ENCODE measurements around the gene OR10A5.

Gene OR10A5

DNA sequence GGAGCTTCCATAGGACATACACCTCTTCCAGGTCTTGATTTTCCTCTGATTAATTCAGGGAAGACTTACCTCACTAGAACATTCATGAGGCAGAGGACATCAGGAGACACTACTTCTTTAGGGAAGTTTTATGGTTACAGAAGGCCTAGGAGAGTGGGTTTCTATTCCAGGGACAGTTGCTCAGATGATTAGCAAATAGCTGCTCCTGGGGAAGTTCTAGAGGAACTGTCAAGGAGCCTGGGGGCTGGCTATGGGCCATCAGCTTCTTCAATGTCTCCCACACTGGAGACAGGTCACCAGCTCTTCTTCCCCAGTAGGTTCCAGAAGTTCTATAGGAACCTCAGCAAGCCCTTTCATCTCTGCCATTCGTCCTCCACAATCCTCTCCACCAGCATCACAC, 11.5 kb upstream of the OR10A5 start:
- Histone ChIP-seq H3K27ac (replicated peaks) (no peak overlapping the region), H3K27me3 (ENCODE audit: insufficient read depth, poor library complexity, severe bottlenecking) (no peaks in the 10 kb centered on the region), H3K4me3 (replicated peaks; ENCODE audit: insufficient read depth, low read length) (no peak overlapping the region)
- no peak for DNase-seq (ENCODE audit: low read depth in 1 of 2, low spot score in 1 of 2)
- TF ChIP-seq, protein P1, sequence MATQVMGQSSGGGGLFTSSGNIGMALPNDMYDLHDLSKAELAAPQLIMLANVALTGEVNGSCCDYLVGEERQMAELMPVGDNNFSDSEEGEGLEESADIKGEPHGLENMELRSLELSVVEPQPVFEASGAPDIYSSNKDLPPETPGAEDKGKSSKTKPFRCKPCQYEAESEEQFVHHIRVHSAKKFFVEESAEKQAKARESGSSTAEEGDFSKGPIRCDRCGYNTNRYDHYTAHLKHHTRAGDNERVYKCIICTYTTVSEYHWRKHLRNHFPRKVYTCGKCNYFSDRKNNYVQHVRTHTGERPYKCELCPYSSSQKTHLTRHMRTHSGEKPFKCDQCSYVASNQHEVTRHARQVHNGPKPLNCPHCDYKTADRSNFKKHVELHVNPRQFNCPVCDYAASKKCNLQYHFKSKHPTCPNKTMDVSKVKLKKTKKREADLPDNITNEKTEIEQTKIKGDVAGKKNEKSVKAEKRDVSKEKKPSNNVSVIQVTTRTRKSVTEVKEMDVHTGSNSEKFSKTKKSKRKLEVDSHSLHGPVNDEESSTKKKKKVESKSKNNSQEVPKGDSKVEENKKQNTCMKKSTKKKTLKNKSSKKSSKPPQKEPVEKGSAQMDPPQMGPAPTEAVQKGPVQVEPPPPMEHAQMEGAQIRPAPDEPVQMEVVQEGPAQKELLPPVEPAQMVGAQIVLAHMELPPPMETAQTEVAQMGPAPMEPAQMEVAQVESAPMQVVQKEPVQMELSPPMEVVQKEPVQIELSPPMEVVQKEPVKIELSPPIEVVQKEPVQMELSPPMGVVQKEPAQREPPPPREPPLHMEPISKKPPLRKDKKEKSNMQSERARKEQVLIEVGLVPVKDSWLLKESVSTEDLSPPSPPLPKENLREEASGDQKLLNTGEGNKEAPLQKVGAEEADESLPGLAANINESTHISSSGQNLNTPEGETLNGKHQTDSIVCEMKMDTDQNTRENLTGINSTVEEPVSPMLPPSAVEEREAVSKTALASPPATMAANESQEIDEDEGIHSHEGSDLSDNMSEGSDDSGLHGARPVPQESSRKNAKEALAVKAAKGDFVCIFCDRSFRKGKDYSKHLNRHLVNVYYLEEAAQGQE (IDR thresholded peaks at IDR 0.05; ENCODE audit: insufficient replicate concordance, low read depth): no peak
- no peak for TF ChIP-seq SPI1 (IDR thresholded peaks at IDR 0.05; ENCODE audit: borderline replicate concordance, low read depth)
- TF ChIP-seq GABPA (IDR thresholded peaks at IDR 0.05; ENCODE audit: low read depth): no peak
- no peak for TF ChIP-seq POLR2AphosphoS5 (IDR thresholded peaks at IDR 0.05; ENCODE audit: low read depth)
- TF ChIP-seq, protein P2, sequence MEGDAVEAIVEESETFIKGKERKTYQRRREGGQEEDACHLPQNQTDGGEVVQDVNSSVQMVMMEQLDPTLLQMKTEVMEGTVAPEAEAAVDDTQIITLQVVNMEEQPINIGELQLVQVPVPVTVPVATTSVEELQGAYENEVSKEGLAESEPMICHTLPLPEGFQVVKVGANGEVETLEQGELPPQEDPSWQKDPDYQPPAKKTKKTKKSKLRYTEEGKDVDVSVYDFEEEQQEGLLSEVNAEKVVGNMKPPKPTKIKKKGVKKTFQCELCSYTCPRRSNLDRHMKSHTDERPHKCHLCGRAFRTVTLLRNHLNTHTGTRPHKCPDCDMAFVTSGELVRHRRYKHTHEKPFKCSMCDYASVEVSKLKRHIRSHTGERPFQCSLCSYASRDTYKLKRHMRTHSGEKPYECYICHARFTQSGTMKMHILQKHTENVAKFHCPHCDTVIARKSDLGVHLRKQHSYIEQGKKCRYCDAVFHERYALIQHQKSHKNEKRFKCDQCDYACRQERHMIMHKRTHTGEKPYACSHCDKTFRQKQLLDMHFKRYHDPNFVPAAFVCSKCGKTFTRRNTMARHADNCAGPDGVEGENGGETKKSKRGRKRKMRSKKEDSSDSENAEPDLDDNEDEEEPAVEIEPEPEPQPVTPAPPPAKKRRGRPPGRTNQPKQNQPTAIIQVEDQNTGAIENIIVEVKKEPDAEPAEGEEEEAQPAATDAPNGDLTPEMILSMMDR (IDR thresholded peaks at IDR 0.05; ENCODE audit: insufficient read depth, low read length): no peak

DNA sequence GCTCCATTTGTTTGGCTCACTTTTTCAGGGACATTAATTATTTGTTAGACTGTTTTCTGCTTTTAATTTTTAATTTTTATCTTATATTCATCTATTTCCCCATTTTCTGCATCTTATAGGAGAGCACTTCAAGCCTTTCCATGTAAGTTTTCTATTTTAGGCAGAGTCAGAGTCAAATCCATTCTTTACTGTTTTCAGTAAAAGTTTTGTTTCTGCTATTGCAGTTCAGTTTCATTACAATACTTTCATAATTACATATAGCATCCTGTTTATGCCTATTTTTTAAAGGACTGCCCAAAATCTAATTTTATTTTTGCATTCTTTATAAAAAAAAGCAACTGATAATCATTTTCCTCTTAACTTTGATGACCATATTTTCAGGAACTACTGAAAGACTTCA, 3.8 kb upstream of the OR10A5 start:
- Histone ChIP-seq H3K4me3 (replicated peaks; ENCODE audit: insufficient read depth, low read length) (no peak overlapping the region), H3K27me3 (ENCODE audit: insufficient read depth, poor library complexity, severe bottlenecking) (no peaks in the 10 kb centered on the region), H3K27ac (replicated peaks) (no peak overlapping the region)
- TF ChIP-seq, protein P2 (IDR thresholded peaks at IDR 0.05; ENCODE audit: insufficient read depth, low read length): no peak
- TF ChIP-seq POLR2AphosphoS5 (IDR thresholded peaks at IDR 0.05; ENCODE audit: low read depth) (no peak), SPI1 (IDR thresholded peaks at IDR 0.05; ENCODE audit: borderline replicate concordance, low read depth) (no peak)
- DNase-seq (ENCODE audit: low read depth in 1 of 2, low spot score in 1 of 2): no peak

DNA sequence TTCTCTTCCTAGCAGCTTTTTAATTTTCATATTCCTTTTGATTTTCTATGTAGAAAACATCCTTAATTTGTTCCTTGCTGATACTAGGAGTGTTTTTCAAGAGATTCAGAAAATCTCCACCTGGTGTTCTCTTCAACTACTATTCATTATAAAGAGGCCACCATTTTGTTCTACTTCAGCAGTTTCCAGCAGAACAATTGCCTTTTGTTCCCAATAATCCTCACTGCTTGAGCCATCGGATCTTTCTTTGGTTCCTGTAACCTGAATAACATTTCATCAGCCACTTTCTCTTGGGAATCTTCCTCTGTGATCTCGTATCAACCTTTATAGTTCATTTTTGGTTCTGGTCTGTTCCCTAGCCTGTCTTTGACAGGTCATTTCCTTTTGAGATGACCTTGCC, 1.8 kb upstream of the OR10A5 start:
- H3K27ac ChIP-seq (replicated peaks): no peak overlapping the region
- no peak overlapping the region for H3K4me3 ChIP-seq (replicated peaks; ENCODE audit: insufficient read depth, low read length)
- H3K27me3 ChIP-seq (ENCODE audit: insufficient read depth, poor library complexity, severe bottlenecking): no peaks in the 10 kb centered on the region
- DNase-seq (ENCODE audit: low read depth in 1 of 2, low spot score in 1 of 2): no peak
- TF ChIP-seq GABPA (IDR thresholded peaks at IDR 0.05; ENCODE audit: low read depth): no peak
- no peak for TF ChIP-seq POLR2AphosphoS5 (IDR thresholded peaks at IDR 0.05; ENCODE audit: low read depth)
- TF ChIP-seq SPI1 (IDR thresholded peaks at IDR 0.05; ENCODE audit: borderline replicate concordance, low read depth): no peak
- TF ChIP-seq, protein P2 (IDR thresholded peaks at IDR 0.05; ENCODE audit: insufficient read depth, low read length): no peak
- TF ChIP-seq, protein P1 (IDR thresholded peaks at IDR 0.05; ENCODE audit: insufficient replicate concordance, low read depth): no peak

DNA sequence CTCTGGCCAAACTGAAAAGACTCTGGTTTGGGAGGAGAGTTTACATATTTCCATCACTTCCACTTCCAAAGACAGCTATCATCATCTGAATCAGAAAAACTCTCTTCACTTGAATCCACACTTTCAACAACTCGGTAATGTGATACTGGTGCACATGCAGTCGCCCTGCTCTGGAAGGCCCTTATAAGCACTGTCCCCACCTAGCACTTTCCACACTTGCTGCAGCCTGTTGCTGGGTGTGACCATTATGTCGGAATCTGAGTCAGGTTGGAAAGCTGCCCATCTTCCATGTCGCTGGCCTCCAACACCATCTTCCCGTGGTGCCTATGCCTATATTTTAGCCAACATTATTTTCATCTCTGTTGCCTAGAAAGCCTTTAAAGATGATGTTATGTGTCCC, 1.1 kb upstream of the OR10A5 start:
- TF ChIP-seq, protein P2 (IDR thresholded peaks at IDR 0.05; ENCODE audit: insufficient read depth, low read length): no peak
- TF ChIP-seq POLR2AphosphoS5 (IDR thresholded peaks at IDR 0.05; ENCODE audit: low read depth) (no peak), GABPA (IDR thresholded peaks at IDR 0.05; ENCODE audit: low read depth) (no peak), SPI1 (IDR thresholded peaks at IDR 0.05; ENCODE audit: borderline replicate concordance, low read depth) (no peak)
- TF ChIP-seq, protein P1 (IDR thresholded peaks at IDR 0.05; ENCODE audit: insufficient replicate concordance, low read depth): no peak
- H3K27ac ChIP-seq (replicated peaks): no peak overlapping the region
- H3K4me3 ChIP-seq (replicated peaks; ENCODE audit: insufficient read depth, low read length): no peak overlapping the region
- no peak for DNase-seq (ENCODE audit: low read depth in 1 of 2, low spot score in 1 of 2)
- H3K27me3 ChIP-seq (ENCODE audit: insufficient read depth, poor library complexity, severe bottlenecking): no peaks in the 10 kb centered on the region

Data from HL-60 (cell line).